ENCODE measurements around the gene CRTC1.
A peak's percentile ranks its signal among the peaks of the same experiment; 100 is the strongest.
"Not testable (repeated sequence)": the region's sequence is repeated elsewhere in the genome, so short reads cannot be mapped to it uniquely, and the experiment has no call there.

CRTC1 gene

DNA sequence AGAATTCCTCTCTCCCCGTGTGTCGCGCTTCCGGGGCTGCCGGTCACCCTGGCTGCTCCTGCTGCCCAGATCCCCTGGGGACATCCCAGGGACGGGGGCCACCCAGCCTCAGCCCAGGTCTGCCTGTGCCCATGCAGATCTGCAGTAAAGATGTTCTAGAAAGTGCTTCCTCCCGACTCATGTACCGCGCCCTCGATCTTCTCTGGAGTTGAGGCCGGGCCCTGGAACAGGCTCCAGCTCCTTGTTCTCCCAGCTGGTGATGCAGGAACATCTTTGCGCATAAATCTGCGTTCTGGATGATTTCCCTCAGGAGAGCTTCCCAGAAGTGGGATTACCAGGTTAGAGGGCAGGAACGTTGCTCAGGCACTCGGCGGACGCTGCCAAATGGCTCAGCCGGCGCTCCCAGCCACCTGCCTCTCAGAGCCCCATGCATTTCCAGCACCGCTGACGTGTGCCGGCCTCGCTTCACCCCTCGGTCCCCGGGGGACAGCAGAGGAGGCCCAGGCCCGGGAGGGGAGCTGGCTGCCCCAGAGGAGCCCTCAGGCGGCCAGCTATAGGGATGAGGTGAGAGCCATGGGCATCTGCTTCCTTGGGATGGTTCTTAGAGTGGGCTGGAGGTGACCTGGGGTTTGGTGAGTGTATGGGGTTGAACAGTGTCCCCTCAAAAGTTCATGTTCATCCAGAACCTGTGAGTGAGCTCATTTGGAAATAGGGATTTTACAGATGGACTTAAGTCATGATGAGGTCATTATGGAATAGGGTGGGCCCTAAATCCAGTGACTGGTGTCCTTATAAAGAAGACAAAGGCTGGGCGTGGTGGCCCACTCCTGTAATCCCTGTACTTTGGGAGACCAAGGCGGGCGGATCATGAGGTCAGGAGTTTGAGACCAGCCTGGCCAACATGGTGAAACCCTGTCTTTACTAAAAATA lies 42.6 kb downstream of the CRTC1 start:
- FAIRE-seq: no peak
- no peak for DNase-seq (ENCODE audit: low spot score)

DNA sequence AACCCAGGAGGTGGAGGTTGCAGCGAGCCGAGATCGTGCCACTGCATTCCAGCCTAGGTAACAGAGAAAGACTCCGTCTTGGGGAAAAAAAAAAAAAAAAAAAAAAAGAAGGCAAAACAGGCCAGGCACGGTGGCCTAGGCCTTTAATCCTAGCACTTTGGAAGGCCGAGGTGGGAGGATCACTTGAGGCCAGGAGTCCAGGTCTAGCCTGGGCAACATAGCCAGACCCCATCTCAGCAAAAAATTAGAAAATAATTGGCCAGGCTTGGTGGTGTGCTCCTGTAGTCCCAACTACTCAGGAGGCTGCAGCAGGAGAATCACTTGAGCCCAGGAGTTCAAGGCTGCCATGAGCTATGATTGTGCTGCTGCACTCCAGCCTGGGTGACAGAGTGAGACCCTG lies 43.4 kb downstream of the CRTC1 start:
- no peak for FAIRE-seq
- no peak for DNase-seq (ENCODE audit: low spot score)

DNA sequence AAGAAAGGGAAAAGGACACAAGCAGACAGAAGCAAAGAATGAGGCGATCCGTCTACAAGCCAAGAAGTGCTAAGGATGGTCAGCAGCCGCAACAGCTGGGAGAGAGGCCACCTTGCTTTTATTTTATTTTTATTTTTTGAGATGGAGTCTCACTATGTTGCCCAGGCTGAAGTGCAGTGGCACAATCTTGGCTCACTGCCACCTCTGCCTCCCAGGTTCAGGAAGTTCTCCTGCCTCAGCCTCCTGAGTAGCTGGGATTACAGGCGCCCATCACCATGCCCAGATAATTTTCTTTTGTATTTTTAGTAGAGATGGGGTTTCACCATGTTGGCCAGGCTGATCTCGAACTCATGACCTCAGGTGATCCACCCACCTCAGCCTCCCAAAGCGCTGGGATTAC lies 44.1 kb downstream of the CRTC1 start:
- FAIRE-seq; DNase-seq (ENCODE audit: low spot score): not testable (repeated sequence)

DNA sequence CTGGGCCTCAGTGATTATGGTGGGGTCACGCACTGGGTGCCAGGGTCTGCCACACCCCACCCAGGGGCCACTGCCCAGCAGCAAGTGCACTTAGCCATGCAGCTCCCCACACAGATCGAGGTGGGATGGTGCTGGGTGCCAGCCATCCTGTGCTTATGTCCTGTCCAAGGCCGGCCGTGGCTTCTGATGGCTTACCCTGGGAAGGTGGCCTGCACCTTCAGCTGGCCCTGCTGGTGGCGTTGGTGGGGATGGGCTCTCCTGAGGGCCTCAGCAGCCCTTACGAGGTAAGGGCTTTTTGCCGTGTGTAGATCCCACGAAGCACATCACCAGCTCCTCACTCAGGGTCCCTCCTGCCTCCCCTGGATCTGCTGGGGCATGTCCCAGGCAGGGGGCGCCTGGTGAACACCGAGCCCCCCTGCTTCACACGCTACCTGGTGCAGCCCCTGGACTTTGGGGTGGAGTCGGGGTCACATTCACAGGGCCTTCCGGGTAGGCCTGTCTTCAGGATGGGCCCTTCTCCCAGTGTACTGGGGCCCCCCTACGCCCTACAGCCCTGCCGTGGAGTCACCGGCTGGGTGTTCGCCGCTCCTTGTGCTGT lies 46.6 kb downstream of the CRTC1 start:
- no peak for DNase-seq (ENCODE audit: low spot score)
- no peak for FAIRE-seq

DNA sequence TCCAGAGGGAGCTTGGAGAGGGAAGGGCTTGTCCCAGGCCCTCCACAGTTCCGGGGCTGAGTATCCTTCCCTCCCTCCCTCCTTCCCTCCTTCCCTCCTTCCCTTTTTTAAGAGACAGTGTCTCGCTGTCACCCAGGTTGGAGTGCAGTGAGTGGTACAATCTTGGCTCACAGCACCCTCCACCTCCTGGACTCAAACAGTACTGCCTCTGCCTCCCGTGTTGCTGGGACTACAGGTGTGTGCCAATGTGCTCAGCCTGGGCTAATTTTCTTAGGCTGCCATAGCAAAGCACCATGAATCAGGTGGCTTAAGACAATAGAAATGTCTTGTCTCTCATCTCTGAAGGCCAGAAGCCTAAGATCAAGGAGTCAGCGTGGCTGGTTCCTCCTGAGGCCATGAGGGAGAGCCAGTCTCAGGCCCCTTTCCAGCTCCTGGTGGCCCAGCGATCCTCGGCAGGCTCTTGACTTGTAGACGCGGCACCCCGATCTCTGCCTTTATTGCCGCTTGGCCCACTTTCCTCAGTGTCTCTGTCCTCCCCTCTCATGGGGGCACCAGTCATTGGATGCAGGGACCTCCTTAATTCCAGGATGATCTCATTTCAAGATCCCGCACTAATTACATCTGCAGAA lies 47.5 kb downstream of the CRTC1 start:
- no peak for FAIRE-seq
- DNase-seq (ENCODE audit: low spot score): no peak

DNA sequence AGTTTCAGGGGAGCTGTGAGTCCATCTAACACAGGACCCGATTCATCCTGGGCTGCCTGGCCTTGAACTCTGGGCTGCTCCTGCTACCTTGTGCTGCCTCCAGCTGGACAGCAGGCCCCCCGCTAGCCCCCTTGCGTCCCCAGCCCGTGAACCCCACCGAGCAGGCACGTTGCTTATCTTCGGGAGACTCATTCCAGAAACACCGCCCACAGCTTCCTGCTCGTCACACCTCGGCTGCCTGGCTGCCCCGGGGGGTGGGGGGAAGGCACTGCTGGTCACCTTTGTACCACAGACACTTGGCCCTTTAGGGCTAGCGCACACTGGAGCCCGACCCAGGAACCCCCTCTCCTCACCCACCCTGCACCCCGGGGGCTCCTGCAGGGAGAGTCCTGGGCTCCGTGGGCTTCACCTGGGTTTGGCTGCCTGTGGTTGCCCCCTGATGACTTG lies 48.1 kb downstream of the CRTC1 start:
- DNase-seq (ENCODE audit: low spot score) (no peak), FAIRE-seq (no peak)

DNA sequence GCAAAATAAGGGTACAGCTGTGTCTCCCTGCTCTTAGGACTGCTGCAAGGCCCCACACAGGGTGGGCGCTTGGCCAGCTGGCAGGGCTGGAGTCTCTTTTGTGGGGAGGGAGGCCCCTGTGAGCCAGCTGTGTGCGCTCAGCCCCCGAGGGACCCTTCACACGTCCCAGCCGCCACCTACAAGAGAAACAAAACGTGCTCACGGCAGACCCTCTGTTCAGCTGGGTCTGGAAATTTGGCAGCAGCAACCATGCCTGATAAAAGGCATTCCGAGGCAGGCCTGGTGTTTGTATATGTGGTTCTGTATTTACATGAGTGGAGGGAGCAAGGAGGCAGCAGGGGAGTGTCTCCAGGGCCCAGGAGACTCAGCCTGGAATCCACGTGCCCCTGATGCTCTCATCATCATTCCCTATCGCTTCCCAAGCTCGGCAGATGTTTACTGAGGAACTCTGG lies 49.7 kb downstream of the CRTC1 start:
- DNase-seq (ENCODE audit: low spot score) (no peak), FAIRE-seq (no peak)

DNA sequence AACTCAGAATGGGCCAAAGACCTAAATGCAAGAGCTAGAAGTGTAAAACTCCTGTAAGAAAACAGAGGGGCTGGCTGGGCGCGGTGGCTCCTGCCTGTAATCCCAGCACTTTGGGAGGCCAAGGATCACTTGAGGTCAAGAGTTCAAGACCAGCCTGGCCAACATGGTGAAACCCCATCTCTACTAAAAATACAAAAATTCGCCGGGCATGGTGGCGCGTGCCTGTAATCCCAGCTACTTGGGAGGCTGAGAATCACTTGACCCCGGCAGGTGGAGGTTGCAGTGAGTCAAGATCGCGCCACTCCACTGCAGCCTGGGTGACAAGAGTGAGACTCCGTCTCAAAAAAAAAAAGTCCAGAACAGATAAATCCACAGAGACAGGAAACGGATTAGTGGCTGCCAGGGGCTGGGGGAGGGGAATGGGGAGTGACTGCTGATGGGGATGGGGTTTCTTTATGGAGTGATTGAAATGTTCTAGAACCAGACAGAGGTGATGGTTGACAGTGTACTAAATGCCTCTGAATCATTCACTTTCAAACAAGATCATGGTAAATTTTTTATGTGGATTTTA lies 50.4 kb downstream of the CRTC1 start:
- DNase-seq (ENCODE audit: low spot score); FAIRE-seq: not testable (repeated sequence)

DNA sequence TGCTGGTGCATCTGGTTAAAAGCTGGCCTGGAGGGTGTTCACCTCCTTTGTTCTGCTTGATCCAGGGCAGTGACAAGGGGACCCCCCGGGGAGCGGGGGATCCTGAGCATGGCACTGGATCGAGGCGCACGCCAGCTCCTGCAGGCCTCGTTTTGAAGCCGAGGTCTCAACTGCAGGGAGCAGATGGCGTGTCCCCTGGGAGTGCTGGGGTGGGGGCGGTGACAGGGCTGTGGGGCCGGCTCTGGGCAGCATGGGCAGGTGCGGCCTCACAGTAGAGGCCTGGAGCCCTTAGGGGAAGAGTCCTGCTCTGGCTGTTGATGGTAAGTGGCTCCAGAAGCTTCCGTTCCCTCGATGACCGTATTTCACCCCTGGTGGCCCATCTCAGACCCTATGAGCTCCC lies 51.8 kb downstream of the CRTC1 start:
- DNase-seq (ENCODE audit: low spot score) (no peak), FAIRE-seq (no peak)

DNA sequence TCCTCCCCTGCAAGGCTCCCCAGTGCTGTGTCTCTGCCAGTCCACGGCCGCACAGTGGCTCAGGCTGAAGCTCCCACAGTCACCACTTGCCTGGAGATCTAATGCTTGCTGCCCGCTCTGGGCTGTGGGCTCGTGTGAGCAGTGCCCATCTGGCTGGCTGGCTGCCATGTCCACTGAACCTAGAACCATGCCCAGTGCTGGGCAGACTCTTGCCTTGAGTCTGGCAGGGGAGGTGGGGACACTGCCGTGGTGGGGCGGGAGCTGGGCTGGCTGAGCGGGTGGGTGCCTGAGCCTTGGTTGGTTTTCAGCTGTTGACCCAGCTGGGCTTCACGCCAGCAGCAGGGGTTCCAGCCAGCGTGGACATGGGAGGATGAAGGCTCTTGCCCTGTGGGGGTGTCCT lies 52.3 kb downstream of the CRTC1 start:
- no peak for DNase-seq (ENCODE audit: low spot score)
- no peak for FAIRE-seq

DNA sequence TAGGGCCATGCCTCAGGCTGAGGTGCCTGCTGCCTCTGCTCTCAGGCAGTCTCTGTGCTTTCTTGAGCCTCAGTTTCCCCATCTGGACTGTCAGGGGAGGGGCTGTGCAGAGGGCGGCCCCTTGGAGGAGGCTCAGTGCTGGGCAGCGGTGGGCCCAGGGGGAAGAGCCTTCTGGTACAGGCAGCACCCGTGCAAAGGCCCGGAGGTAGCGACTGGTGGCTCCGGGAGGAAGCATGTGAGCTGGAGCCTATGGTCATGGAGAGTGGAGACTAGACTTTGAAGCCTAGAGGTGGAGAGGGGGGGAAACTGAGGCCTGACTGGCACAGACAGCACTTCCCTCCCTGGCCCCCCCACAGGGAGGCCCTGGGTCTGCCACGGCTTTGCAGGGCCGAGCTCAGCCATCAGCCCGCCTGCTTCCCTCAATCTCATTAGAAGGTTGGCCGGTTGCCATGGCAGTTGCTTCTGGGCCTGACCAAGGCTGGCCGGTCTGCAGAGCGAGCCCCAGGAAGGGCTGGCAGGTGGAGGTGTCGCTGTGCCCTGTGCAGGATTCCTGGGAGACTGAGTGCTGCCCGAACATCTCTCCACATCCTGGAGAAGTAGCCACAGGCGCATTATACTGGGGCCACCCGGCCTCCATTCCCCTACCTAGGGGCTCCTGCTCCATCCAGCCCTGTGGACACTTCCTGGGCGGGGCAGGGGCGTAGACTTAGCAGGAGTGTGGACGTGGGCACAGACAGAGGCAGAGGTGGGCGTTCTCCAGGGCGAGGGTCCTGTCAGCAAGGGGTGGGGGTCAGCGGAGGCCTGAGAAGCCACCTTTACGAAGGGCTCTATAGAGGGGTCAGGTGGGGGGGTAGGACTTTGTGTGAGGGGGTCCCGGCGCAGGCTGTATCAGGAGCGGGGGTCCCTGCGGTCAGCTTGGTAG lies 53.2 kb downstream of the CRTC1 start:
- FAIRE-seq (no peak), DNase-seq (ENCODE audit: low spot score) (no peak)

DNA sequence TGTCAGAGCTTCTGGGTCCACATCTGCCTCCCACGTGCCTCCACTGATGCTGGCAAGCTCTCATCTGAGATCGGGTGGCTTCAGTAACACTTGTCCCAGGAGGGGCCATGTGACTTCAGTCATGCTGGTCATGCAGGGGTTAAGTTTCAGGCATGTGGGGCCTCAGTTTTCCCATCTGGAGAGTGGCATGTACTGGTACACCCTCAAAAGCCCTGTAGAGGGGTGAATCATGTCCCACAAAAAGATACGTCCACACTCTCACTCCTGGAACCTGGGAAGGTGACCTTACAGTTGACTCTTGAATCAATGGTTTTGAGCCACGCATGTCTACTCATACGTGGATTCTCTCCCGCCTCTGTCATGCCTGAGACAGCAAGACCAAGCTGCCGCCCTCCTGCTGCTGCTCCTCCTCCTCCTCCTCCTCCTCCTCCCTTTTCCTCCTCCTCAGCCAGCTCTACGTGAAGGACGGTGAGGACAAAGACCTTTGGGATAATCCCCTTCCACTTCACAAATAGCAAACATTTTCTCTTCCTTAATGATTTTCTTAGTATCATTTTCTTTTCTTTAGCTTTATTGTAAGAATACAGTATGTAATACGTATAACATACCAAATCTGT lies 54.0 kb downstream of the CRTC1 start:
- no peak for FAIRE-seq

DNA sequence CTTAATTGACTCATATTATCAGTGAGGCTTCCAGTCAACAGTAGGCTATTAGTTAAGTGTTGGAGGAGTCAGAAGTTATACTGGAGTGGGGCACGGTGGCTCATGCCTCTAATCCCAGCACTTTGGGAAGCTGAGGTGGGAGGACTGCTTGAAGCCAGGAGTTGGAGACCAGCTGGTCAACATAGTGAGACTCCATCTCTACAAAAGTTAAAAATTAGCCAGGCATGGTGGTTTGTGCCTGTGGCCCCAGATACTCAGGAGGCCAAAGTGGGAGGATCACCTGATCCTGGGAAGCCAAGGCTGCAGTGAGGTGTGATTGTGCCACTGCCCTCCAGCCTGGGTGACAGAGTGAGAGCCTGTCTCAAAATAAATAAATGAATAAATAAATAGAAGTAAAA lies 54.5 kb downstream of the CRTC1 start:
- FAIRE-seq (peak; percentile 15), DNase-seq (ENCODE audit: low spot score) (peak; percentile 30)

More for the DNA sequence above, 54.0 kb downstream of the CRTC1 start:
- no peak for DNase-seq (ENCODE audit: low spot score)

DNA sequence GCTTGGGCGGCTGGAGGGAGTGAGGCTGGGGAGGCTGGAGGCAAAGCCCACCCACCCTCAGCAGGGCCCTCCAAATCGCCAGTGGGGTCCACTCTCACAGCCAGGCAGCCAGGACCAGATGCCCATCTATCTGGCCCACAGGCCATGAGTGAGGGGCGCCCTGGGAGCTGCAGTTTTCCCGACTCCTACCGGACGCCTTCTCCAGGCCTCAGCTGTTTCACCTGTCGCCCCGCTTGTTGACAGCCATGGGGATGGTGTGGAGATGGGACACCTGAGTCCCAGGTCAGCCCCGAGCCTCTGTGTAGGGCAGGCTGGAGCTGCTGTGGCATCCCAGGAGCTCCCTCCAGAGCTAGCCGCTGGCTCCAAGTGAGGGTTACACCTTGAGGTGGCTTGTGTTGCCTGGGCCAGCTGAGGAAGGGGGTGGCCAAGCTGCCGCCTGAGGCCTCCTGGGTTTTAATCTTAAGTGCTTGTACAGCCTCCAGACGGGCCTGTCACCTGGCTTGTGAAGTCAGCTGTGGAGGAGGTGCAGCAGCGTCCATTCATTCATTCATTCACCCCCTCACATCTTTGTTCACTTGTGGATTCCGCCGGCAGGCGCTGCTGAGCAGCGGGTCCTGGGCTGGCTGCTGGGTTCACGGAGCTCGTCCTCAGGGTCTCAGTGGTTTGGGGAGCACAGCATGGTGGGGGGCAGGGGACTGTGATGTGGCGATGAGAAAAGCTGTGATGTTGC lies 55.6 kb downstream of the CRTC1 start:
- DNase-seq (ENCODE audit: low spot score) (no peak), FAIRE-seq (no peak)

DNA sequence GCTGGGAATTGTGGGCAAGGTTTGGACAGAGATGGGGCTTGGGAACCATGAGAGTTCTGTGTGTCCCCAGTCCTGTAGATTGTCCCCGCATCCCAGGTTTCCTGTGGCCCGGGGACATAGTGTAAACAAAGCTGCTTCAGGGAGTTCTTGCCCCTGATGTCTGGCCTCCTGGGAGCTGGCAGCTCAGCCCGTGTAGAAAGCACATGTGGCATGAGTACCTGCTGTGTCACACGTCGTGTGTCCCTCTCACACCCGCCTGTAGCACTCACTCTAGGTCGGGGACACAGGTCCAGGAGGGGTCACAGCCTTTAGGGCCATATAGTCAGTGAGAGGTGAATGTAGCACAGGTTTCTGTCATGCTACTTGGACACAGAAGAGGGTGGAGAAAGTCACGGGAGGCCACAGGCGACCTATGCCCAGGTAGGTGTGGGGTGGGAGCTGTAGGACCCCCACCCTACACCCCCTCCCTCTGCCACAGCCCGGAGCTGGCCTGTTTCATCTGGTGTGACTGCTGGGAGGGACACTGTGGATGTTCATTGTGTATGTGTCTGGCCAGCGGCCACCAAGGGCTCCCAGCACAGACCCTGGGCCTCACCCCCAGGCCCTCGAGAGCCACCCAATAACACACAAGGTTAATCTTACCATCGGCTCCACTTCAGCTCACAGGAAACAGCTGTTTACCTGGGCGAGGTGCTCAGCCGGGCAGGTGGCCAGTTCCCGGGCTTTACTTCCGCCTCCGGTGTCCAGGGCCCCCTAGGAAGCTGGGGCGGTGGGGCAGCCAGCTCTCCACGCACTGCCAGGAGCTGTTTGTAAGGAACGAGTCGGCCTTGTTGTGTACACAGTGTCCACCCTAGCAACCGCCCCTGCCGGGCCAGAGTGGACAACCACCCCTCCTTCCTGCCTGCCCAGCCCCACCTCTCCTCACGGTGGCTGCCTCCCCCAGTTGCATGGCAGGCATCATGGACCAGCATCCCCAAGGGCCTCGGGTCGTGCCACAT lies 57.9 kb downstream of the CRTC1 start:
- DNase-seq (ENCODE audit: low spot score): no peak
- no peak for FAIRE-seq

DNA sequence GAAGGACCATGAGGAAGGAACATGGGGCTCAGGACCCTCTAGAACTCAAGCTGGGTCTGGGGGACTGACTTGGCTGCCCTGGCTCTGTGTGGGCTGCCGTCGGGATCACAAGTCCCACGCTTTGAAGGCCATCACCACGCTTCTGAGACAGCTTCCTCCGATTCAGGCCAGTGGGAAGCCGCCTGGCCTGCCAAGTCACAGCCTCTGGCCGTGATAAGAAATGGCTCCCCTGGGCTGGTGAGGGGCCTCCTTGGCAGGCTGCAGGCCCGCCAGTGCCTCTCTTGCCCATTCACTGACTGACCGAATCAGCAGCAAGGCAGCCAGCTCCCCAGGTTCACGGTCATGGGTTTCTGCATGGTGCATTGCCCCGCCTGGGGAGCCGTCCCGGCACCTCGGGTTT lies 58.8 kb downstream of the CRTC1 start:
- DNase-seq (ENCODE audit: low spot score): no peak
- no peak for FAIRE-seq

DNA sequence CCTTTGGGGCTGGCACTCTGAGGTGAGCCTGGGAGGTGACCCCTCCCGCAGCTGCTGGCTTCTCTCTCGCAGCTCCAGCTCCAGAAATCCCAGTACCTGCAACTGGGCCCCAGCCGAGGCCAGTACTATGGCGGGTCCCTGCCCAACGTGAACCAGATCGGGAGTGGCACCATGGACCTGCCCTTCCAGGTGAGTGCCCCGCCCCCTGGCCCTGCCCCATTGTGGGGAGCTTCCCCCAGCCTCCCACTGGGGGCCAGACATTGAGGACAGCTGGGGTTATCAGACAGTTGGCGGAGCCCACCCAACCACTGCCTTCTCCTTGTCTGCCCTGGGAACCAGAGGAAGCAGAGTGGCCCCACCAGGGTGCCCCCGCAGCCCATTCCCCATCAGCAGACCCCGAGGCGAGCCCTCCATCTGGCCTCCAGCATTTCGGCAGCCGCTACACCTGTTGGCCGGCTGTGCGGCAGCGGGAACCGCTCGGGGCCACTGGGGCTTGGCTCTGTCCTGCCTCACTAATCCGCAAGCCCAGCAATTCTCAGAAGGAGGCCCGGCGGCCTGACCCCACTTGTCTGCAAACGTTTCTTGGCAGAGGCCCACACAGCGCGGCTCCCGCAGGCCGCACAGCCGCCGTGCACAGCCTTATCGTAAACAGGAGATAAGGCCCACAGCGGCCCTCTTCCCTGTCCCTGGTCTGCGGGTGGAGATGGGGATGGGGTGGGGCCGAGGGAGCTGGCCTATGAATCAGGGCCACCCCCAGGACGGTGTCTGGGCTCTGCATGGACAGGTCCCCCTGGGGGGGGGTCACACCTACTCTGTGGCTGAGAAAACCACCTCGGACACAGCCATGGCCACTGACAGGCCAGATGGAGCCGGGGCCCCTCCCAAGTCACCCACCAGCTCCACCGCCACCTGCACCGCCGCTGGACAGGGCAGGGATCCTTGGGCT lies 59.6 kb downstream of the CRTC1 start:
- FAIRE-seq: no peak
- no peak for DNase-seq (ENCODE audit: low spot score)

Data from RCC 7860 (cell line).